Fibroblast of skin of back (primary cell): ENCODE data around the gene AMPD3.

Source experiments
- DNase-seq: peaks from one replicate; pipeline ENCODE4 v3.0.0-alpha.2; 2013

The AMPD3 gene

DNA sequence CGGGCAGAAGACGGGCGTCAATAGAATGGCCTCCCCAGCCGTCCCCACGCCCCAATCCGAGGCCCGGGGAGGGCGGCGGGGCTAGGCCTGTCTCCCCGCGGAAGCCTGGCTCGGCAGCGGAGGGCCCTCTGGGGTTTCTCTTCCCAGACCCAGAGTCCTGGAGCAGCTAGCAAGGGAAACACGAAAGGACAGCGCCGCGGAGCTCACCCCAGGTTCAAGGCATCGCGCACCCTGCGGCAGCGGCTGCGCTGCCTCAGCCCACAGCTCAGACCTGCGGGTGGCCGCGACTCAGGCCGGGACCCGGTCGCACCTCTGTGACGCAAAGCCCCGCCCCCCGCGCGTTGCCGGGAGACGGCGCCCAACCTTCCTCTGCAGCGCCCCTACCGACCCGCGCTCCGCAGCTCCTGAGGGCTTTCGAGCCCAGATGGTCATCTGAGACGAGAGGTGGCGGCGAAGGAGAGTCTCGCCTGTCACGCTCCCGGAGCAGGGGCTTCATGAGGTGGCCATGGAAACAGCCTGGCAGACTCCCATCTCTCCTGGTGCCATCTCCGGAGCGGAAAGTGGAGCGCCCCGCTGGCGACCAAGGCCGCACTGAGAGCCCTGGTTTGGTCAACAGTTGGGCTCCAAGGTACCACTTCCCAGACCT, 86.0 kb downstream of the AMPD3 start, which contains the start of gene RNF141:
Gene RNF141, minus strand, starts transcription at position 273 of the 646 bp plus-strand sequence. CDS start 7,029 bp downstream, outside the sequence.
- peak; percentile 91 for DNase-seq

DNA sequence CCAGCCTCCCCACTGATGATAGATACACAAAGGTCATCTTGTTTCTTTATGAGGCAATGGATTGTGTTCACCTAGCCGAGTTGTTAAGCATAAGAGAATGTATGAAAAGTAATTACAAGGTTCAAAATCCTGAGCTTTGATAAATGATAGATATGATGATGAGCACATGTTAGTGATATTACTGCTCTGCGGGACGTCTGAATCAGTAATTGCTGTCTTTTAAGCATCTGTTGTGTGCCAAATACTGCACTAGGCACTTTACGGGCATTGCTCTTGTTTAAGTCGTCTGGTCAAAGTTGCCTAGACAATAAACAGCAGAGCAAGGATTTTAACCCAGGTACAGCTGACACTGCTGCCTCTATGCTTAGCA, 86.5 kb downstream of the AMPD3 start:
- no peak for DNase-seq

DNA sequence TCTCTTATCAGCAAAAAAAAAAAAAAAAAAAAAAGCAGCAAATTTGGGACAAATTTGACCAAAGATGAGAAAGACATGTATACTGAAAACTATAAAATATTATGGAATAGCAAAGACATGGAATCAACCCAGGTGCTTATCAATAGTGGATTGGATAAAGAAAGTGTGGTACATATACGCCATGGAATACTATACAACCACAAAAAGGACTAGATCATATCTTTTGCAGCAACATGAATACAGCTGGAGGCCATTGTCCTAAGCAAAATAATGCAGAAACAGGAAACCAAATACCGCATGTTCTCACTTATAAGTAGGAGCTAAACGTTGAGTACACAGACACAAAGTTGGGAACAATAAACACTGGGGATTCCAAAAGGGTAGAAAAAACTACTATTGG, 87.7 kb downstream of the AMPD3 start:
- no peak for DNase-seq

DNA sequence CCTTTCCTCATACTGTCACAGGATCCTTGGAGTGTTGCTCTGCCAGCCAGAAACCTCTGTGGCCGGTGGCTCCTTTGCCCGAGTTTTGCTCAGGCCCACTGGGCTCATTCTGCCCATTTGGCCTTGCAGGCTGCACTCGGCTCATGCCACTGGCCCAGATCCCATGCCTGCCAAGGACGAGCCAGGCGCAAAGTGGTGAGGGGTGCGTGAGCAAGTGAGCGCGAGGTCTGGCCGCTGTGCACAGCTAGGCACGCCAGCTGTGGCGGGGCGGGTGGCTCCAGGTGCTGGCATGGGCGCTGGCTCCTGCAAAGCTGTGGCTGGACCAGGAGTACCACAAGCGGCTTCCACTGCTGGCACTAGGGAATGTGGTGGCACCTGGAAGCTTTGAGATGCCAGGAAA, 88.7 kb downstream of the AMPD3 start:
- DNase-seq = no peak

- DNase-seq = no peak
Measured at GRCh38 chr11:10544491-10545465, 89.7 kb downstream of the AMPD3 start.

- DNase-seq = peak; percentile 60
Measured at GRCh38 chr11:10550503-10551289, 95.6 kb downstream of the AMPD3 start.

DNA sequence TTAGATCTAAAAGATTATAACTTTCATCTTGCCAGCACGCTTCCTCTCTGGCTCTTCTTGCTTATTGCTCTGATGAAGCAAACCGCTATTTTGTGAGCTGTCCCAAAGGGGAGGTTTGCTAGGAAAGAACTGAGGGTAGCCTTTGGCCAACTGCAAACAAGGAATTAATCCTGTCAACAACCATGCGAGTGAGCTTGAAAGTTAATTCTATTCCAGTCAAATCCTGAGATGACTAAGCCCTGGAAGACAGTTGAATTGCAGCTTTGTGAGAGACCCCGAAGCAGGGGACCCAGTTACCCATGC, 96.2 kb downstream of the AMPD3 start:
- DNase-seq = no peak

DNA sequence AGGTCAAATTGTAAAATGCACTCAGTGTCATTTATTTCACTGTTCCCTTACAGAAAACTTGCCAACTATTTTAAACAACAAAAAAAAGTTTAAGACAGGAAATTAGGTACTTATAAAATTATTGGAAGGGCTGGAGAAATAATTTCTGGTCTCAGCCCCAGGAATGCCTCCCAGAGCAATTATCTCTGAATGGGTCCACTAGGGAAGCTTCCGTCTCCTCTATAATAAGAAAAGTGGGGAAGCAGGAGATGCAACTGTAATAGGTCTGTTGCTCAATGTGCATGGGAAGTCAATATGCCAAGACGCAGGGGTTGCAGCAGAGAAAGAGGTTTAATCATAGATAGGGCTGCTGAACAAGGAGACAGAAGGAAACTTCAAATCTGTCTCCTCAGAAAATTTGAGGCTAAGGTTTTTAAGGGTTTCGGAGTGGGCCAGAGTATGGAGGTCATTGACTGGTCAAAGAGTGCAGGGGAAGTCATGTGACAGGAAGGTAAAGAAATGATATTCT, 96.8 kb downstream of the AMPD3 start:
- DNase-seq = no peak

DNA sequence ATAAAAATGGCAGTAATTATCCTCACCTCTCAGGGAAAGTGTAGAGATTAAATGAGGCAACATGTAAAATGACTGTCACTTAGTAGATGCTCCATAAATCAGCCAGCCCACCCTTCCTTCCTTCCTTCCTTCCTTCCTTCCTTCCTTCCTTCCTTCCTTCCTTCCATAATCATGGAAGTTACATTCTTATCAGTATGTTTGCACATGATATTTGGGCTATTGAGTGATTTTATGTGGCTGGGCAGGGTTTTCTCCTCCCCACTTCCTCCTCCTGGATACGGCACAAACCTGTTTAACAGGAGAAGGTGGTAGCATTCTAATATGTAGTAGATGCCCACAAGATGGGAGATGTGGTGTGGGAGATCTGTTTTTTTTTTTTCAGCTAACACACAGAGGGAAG, 101.5 kb downstream of the AMPD3 start:
- no peak for DNase-seq
